SK-N-SH (cell line): ENCODE results near the gene SIT1.

ENCODE experiments used
- POLR2AphosphoS5 ChIP-seq: IDR thresholded peaks from 2 replicates; pipeline ENCODE4 v1.6.1; 2012; ENCODE audit warnings: low read depth, low read length
- TAF1 ChIP-seq: IDR thresholded peaks from 2 replicates; pipeline ENCODE4 v1.6.1; 2012; ENCODE audit warnings: low read depth, mild to moderate bottlenecking, low read length, moderate library complexity, borderline replicate concordance
- TF ChIP-seq, protein P1 (sequence below): fragments of 200-600 bp; sonication (generic); IDR thresholded peaks from 2 replicates; pipeline ENCODE4 v1.6.1; 2017; ENCODE audit warnings: antibody characterized with exemption, mild to moderate bottlenecking, moderate library complexity
- TF ChIP-seq, protein P2 (sequence below): IDR thresholded peaks from 2 replicates; pipeline ENCODE4 v1.4.0; 2012; ENCODE audit warnings: low read depth

DNA sequence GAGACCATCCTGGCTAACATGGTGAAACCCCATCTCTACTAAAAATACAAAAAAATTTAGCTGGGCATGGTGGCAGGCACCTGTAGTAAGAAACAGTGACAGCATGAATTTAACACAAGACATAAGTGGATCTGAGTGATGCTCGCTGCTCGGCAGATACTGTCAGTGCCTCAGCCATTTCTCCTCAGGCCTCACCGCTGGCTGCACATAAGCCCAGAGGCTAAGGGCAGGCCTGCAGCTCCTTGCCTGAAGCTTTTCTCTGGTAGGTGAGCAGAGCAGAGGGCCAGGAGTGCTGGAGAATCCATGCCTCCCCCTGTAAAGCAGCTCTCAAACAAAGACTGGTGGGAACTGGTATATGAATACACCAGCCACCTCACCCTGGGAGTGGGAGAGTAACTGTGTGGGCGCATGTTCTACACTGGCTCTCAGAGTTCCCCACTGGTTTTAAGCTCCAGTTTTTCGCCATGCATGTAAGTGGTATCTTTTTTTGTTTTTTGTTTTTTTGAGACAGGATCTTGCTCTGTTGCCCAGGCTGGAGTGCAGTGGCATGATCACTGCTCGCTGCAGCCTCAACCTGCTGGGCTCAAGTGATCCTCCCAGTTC, 22.2 kb downstream of the SIT1 start:
- TF ChIP-seq, protein P1, sequence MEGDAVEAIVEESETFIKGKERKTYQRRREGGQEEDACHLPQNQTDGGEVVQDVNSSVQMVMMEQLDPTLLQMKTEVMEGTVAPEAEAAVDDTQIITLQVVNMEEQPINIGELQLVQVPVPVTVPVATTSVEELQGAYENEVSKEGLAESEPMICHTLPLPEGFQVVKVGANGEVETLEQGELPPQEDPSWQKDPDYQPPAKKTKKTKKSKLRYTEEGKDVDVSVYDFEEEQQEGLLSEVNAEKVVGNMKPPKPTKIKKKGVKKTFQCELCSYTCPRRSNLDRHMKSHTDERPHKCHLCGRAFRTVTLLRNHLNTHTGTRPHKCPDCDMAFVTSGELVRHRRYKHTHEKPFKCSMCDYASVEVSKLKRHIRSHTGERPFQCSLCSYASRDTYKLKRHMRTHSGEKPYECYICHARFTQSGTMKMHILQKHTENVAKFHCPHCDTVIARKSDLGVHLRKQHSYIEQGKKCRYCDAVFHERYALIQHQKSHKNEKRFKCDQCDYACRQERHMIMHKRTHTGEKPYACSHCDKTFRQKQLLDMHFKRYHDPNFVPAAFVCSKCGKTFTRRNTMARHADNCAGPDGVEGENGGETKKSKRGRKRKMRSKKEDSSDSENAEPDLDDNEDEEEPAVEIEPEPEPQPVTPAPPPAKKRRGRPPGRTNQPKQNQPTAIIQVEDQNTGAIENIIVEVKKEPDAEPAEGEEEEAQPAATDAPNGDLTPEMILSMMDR: no peak
- TF ChIP-seq TAF1: no peak
- no peak for TF ChIP-seq POLR2AphosphoS5
- TF ChIP-seq, protein P2, sequence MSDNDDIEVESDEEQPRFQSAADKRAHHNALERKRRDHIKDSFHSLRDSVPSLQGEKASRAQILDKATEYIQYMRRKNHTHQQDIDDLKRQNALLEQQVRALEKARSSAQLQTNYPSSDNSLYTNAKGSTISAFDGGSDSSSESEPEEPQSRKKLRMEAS: no peak
